NOMO-1 treated with DMSO at 0.1 percent for 48 hours (cell line): ENCODE data around the gene SLC6A16.
"Not testable (repeated sequence)": the region's sequence is repeated elsewhere in the genome, so short reads cannot be mapped to it uniquely, and the experiment has no call there.

Source experiments
- DNase-seq: peaks from one replicate; lab custom pipeline; 2025; ENCODE audit not compliant: unreplicated experiment; lab: John Stamatoyannopoulos, UW

Gene SLC6A16

GRCh38 chr19:49347191-49347590 lies 22.2 kb upstream of the SLC6A16 start:
- no peak for DNase-seq

- DNase-seq: no peak
These were observed 19.8 kb upstream of the SLC6A16 start for GRCh38 chr19:49344505-49345423.

GRCh38 chr19:49343123-49343522 lies 18.1 kb upstream of the SLC6A16 start:
- DNase-seq: no peak

- no peak for DNase-seq
These were observed 17.3 kb upstream of the SLC6A16 start for GRCh38 chr19:49342291-49342721.

GRCh38 chr19:49340865-49341718 lies 16.1 kb upstream of the SLC6A16 start:
- DNase-seq: no peak

- DNase-seq: no peak
These were observed 15.3 kb upstream of the SLC6A16 start for GRCh38 chr19:49340069-49340864.

- DNase-seq: no peak
These were observed 14.5 kb upstream of the SLC6A16 start for GRCh38 chr19:49339301-49340068.

GRCh38 chr19:49338691-49339300 lies 13.8 kb upstream of the SLC6A16 start:
- no peak for DNase-seq

- no peak for DNase-seq
These were observed 13.2 kb upstream of the SLC6A16 start for GRCh38 chr19:49338023-49338677.

- no peak for DNase-seq
These were observed 12.5 kb upstream of the SLC6A16 start for GRCh38 chr19:49337267-49338022.

GRCh38 chr19:49336482-49337266 lies 11.7 kb upstream of the SLC6A16 start:
- no peak for DNase-seq

- DNase-seq: peak; percentile 14
These were observed 10.9 kb upstream of the SLC6A16 start for GRCh38 chr19:49335784-49336481.

- peak; percentile 69 for DNase-seq
These were observed 10.2 kb upstream of the SLC6A16 start, which contains the start of gene CD37 for GRCh38 chr19:49335071-49335783. CD37 (plus strand) TSS chr19:49335406; CDS start chr19:49335541, 135 bp downstream.

GRCh38 chr19:49333811-49334288 lies 8.9 kb upstream of the SLC6A16 start:
- DNase-seq: peak; percentile 75

GRCh38 chr19:49333418-49333805 lies 8.4 kb upstream of the SLC6A16 start:
- DNase-seq: peak; percentile 43

GRCh38 chr19:49332691-49333417 lies 7.9 kb upstream of the SLC6A16 start:
- DNase-seq: not testable (repeated sequence)
